Thoracic aorta (tissue), 2 donors: Measurements from ENCODE around the gene RACK1. TPM values are rescaled to one million over a fixed set of nuclear protein-coding genes. Genes with fewer than 3 reads are reported as not detected.

Experiments
- ATAC-seq: fragments of 150-250 bp; one replicate; pipeline ENCODE4 v1.8.0; 2017; ENCODE audit warnings: low read depth; ENCODE audit not compliant: insufficient number of reproducible peaks, low FRiP score
- DNase-seq: peaks from one replicate; pipeline ENCODE4 v3.0.0-alpha.2; 2020; ENCODE audit warnings: low spot score
- H3K27ac ChIP-seq, 2 donors: fragments of 200-600 bp; sonication (generic); 1 replicate in 1 of 2; 2 replicates in 1 of 2; pipeline ENCODE4 v1.5.1; 2016; ENCODE audit warnings: mild to moderate bottlenecking in 2 of 2, moderate library complexity in 2 of 2
- H3K27me3 ChIP-seq: fragments of 200-600 bp; sonication (generic); replicated peaks from 2 replicates; pipeline ENCODE4 v1.6.0; 2016; ENCODE audit warnings: mild to moderate bottlenecking; ENCODE audit not compliant: insufficient read depth
- H3K36me3 ChIP-seq: fragments of 200-600 bp; sonication (generic); one replicate; pipeline ENCODE4 v1.5.1; 2016
- H3K4me1 ChIP-seq, 2 donors: fragments of 200-600 bp; sonication (generic); 1 replicate in 1 of 2; 2 replicates in 1 of 2; pipeline versions ENCODE4 v1.5.1 to v1.6.0; 2016; ENCODE audit warnings: low read depth in 2 of 2, mild to moderate bottlenecking in 1 of 2; ENCODE audit not compliant: control insufficient read depth in 1 of 2
- H3K4me3 ChIP-seq: fragments of 200-600 bp; sonication (generic); 2 replicates; pipeline ENCODE4 v1.5.1; 2016; ENCODE audit warnings: mild to moderate bottlenecking
- H3K9me3 ChIP-seq: fragments of 200-600 bp; sonication (generic); 2 replicates; pipeline ENCODE4 v1.5.1; 2016
- total RNA-seq, 2 donors: library from RNA; depleted of rRNA; stranded (reverse); fragments of >200 nt; gene quantifications; one replicate each; pipeline versions ENCODE4 v1.1.0 to v1.2.3, GENCODE V29; 2016
- TF ChIP-seq, protein P1 (sequence below): fragments of 200-600 bp; sonication (generic); IDR thresholded peaks from one replicate; pipeline ENCODE4 v1.5.1; 2019; ENCODE audit warnings: antibody characterized with exemption

RACK1 gene
- total RNA-seq, 2 donors from 2014 or later, result 1,534 to 1,629 TPM

DNA sequence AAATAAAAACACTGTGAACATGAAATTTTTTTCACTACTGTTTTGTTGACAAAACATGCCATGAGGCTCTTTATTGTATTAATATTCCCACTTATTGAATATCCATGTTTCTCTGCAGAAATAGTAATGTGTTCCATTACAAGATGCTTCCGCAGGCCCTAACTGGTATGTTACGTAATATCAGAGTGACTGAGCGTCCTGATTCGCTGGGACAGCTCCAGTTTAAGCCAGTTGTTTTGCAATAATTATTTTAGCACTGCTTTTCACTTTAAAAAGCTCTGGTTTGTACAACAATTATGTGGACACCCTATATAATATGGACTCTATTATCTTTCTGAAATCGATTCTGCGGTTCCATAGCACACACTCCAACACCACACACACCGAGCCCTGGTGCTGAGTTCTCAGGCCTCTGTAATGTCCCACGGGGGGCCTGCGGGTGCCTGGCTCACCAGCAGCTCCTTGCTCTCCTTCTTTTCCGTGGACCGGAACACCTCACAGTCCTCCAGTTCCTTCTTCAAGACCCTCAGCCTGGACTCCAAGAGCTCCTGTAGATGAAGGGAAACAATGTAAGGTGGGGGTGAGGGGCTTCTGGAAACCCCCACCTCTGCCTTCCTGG is 40.5 kb downstream of the RACK1 start:
- no peak overlapping the region for H3K27ac ChIP-seq
- H3K9me3 ChIP-seq, result no peaks in the 10 kb centered on the region
- TF ChIP-seq, protein P1, sequence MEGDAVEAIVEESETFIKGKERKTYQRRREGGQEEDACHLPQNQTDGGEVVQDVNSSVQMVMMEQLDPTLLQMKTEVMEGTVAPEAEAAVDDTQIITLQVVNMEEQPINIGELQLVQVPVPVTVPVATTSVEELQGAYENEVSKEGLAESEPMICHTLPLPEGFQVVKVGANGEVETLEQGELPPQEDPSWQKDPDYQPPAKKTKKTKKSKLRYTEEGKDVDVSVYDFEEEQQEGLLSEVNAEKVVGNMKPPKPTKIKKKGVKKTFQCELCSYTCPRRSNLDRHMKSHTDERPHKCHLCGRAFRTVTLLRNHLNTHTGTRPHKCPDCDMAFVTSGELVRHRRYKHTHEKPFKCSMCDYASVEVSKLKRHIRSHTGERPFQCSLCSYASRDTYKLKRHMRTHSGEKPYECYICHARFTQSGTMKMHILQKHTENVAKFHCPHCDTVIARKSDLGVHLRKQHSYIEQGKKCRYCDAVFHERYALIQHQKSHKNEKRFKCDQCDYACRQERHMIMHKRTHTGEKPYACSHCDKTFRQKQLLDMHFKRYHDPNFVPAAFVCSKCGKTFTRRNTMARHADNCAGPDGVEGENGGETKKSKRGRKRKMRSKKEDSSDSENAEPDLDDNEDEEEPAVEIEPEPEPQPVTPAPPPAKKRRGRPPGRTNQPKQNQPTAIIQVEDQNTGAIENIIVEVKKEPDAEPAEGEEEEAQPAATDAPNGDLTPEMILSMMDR, result no peak
- peak overlapping the region; percentile 89 for H3K4me3 ChIP-seq
- no peaks in the 10 kb centered on the region for H3K27me3 ChIP-seq
- no peak for ATAC-seq
- no peak for DNase-seq
- no peaks in the 10 kb centered on the region for H3K36me3 ChIP-seq
- peaks cover 18 to 27% of the 10 kb centered on the region in 2 donors for H3K4me1 ChIP-seq

DNA sequence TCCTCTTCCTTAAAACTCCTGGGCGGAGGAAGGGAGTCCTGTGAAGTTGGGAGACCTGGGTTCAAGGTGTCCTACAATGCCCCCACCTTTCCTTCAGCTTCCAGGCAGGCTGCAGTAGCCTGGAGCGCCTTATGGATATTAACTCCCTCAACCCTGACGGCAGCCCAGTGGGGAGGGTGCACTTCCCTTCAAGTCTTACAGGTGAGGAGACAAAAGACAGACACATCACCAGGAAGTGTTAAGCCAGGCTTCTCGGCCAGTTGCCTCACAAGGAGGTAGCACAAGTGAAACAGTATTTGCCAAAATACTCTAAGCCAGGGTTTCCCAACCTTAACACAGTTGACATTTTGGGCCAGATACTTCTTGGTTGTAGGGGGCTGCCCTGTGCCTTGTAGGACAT is 42.9 kb downstream of the RACK1 start:
- TF ChIP-seq, protein P1, result no peak
- Histone ChIP-seq H3K4me1 (peaks cover 7 to 20% of the 10 kb centered on the region in 2 donors), H3K9me3 (no peaks in the 10 kb centered on the region), H3K27me3 (no peaks in the 10 kb centered on the region), H3K36me3 (no peaks in the 10 kb centered on the region), H3K27ac (no peak overlapping the region), H3K4me3 (no peak overlapping the region)
- DNase-seq (no peak), ATAC-seq (no peak)

DNA sequence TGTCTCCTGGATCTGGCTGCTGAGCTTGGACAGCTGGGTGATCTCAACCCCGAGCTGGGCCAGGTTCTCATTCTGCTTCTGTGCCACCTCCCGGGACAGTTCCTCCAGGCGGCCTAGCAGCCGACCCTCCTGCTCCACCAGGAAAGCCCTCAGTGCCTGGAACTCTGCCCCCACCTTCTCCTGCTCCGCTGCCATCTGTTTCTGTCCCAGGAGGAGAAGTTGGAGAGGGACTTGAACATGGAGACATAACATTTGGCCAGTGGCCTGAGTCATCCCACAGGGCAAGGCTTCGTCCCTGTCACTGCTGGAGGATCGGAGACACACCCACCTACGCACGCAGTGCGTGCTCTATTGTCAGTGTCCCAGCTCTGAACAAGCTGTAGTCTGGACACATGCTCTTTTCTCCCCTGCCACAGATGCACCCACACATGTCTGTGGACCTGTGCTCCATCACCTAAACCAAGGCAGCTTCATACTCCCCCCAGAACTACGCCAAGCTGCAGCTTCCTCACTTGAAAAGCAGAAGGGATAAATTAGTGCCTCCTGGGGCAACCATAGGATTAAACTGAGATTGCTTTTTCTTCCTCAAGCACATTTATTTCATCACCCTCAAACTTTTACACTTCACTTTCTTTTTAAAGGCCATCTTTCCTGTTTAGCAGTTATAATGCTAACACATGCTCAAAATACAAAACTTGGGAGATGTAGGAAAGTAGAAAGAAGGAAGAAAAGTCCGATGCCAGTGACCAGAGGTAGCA is 43.6 kb downstream of the RACK1 start:
- DNase-seq (no peak), ATAC-seq (no peak)
- Histone ChIP-seq H3K27me3 (no peaks in the 10 kb centered on the region), H3K4me1 (peaks cover 4 to 13% of the 10 kb centered on the region in 2 donors), H3K27ac (no peak overlapping the region), H3K36me3 (no peaks in the 10 kb centered on the region), H3K4me3 (no peak overlapping the region), H3K9me3 (no peaks in the 10 kb centered on the region)
- TF ChIP-seq, protein P1, result no peak

DNA sequence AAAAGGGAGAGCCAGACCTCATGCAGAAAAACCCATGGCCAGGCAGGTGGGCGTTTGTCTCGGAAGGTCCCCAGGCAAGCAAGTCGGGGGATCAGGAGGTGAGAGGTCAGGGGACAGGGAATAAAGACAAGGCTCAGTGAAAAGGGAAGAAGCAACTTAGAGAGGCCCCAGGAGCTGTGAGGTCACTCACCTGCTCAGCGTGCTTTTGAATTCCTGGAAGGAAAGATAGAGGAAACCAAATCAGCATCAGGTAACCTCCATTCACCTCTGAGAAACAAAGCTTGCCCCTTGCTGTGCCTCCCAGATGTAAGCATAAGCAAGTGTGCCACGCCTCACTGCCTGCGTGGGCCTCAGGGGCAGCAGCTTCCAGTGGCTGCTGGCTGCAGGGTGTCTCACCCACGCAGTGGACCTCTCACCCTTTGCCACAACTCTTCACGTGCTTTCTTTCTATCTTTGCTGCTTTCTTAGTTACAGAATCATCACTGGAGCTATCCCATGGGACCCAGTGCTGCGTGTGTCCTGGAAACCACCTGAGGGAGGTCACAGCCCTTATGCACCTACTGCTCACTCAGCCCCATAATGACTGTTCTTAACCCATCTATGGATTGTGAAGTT is 44.7 kb downstream of the RACK1 start:
- DNase-seq, result no peak
- TF ChIP-seq, protein P1, result no peak
- Histone ChIP-seq H3K4me3 (no peak overlapping the region), H3K9me3 (no peaks in the 10 kb centered on the region), H3K27ac (no peak overlapping the region), H3K27me3 (no peaks in the 10 kb centered on the region), H3K4me1 (peaks cover 3 to 4% of the 10 kb centered on the region in 2 donors), H3K36me3 (no peaks in the 10 kb centered on the region)
- no peak for ATAC-seq

DNA sequence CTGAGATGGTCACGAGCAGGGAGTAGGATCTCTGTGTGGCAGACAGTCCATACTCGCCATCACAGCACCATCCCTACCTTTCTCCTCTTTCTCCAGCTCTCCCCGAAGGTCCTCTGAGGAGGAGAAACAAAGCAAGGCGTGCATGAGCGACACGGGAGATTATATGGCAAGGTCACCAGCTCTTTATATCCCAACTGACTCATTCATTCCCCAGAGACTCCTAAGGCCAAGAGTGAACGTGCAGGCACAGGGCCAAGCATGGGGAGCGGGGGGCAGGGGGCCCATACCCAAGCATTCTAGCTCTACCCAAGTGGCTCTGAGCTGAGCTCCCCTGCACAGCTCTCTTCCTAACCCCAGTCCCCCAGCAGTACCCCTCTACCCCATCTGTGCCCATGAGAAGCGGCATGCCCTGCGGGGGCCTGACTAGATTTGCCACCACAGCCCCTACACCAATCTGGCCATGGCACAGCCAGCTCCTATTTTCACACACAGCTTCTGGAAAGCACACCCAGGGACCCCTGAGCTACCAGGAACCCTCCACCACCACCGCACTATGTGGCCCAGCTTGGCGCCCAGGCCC is 45.5 kb downstream of the RACK1 start:
- H3K4me3 ChIP-seq, result no peak overlapping the region
- H3K9me3 ChIP-seq, result no peaks in the 10 kb centered on the region
- peaks cover 0 to under 1% of the 10 kb centered on the region in 2 donors for H3K4me1 ChIP-seq
- no peaks in the 10 kb centered on the region for H3K27me3 ChIP-seq
- TF ChIP-seq, protein P1, result no peak
- H3K27ac ChIP-seq, result no peak overlapping the region
- DNase-seq (no peak), ATAC-seq (no peak)
- no peaks in the 10 kb centered on the region for H3K36me3 ChIP-seq
